Loucy (cell line): ENCODE results near the gene SATB2.

ENCODE experiments used
- CTCF ChIP-seq: fragments of 200-600 bp; sonication (generic); conservative IDR thresholded peaks from 2 replicates; pipeline ENCODE4 v1.5.1; 2014; ENCODE audit warnings: mild to moderate bottlenecking, antibody characterized with exemption, low read length
- EZH2phosphoT487 ChIP-seq: fragments of 200-600 bp; IDR thresholded peaks from 2 replicates; pipeline ENCODE4 v1.6.1; 2018; ENCODE audit warnings: antibody characterized with exemption, mild to moderate bottlenecking, moderate library complexity, borderline replicate concordance

GRCh38 chr2:199485732-199486335 lies 28.1 kb upstream of the SATB2 start:
- TF ChIP-seq CTCF (peak; percentile 83), EZH2phosphoT487 (no peak)
